HL-60 (cell line): Measurements from ENCODE around the gene CALCA.

Experiments used
- POLR2AphosphoS5 ChIP-seq: IDR thresholded peaks from 2 replicates; pipeline ENCODE4 v1.6.1; 2012; ENCODE audit warnings: low read depth
- TF ChIP-seq, protein P1 (sequence below): IDR thresholded peaks from one replicate; pipeline ENCODE4 v1.5.1; 2011; ENCODE audit warnings: low read length, control low read depth, inconsistent platforms; ENCODE audit not compliant: insufficient read depth
- TF ChIP-seq, protein P2 (sequence below): IDR thresholded peaks from 2 replicates; pipeline ENCODE4 v1.6.1; 2012; ENCODE audit warnings: low read depth; ENCODE audit not compliant: insufficient replicate concordance

DNA sequence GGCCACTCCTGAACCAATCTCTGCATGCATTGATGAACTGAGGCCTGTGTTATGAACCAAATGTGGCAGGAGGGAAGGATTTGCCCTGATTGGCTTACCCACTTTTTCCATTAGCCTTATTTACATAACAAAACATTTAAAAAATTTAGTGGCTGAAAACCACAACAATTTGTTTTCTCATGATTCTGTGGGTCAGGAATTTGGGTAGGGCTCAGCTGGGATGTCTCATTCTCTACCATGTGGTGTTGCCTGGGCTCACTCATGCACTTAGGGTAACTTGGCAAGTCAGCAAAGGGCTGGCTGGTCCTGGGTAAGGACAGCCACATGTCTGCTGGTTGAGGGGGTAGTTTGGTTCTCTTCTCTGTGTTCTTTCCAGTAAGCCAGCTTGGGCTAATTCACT is 45.0 kb downstream of the CALCA start:
- TF ChIP-seq, protein P1, sequence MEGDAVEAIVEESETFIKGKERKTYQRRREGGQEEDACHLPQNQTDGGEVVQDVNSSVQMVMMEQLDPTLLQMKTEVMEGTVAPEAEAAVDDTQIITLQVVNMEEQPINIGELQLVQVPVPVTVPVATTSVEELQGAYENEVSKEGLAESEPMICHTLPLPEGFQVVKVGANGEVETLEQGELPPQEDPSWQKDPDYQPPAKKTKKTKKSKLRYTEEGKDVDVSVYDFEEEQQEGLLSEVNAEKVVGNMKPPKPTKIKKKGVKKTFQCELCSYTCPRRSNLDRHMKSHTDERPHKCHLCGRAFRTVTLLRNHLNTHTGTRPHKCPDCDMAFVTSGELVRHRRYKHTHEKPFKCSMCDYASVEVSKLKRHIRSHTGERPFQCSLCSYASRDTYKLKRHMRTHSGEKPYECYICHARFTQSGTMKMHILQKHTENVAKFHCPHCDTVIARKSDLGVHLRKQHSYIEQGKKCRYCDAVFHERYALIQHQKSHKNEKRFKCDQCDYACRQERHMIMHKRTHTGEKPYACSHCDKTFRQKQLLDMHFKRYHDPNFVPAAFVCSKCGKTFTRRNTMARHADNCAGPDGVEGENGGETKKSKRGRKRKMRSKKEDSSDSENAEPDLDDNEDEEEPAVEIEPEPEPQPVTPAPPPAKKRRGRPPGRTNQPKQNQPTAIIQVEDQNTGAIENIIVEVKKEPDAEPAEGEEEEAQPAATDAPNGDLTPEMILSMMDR, result no peak
- TF ChIP-seq, protein P2, sequence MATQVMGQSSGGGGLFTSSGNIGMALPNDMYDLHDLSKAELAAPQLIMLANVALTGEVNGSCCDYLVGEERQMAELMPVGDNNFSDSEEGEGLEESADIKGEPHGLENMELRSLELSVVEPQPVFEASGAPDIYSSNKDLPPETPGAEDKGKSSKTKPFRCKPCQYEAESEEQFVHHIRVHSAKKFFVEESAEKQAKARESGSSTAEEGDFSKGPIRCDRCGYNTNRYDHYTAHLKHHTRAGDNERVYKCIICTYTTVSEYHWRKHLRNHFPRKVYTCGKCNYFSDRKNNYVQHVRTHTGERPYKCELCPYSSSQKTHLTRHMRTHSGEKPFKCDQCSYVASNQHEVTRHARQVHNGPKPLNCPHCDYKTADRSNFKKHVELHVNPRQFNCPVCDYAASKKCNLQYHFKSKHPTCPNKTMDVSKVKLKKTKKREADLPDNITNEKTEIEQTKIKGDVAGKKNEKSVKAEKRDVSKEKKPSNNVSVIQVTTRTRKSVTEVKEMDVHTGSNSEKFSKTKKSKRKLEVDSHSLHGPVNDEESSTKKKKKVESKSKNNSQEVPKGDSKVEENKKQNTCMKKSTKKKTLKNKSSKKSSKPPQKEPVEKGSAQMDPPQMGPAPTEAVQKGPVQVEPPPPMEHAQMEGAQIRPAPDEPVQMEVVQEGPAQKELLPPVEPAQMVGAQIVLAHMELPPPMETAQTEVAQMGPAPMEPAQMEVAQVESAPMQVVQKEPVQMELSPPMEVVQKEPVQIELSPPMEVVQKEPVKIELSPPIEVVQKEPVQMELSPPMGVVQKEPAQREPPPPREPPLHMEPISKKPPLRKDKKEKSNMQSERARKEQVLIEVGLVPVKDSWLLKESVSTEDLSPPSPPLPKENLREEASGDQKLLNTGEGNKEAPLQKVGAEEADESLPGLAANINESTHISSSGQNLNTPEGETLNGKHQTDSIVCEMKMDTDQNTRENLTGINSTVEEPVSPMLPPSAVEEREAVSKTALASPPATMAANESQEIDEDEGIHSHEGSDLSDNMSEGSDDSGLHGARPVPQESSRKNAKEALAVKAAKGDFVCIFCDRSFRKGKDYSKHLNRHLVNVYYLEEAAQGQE, result no peak
- TF ChIP-seq POLR2AphosphoS5, result no peak
